22Rv1 (cell line): ENCODE results near the gene DMRTB1.
"Not testable (repeated sequence)": the region's sequence is repeated elsewhere in the genome, so short reads cannot be mapped to it uniquely, and the experiment has no call there.

ENCODE experiments used
- H3K27ac ChIP-seq: fragments of 450-650 bp; 2 replicates; pipeline ENCODE4 v1.5.1; 2017
- ZFX ChIP-seq: fragments of 450-650 bp; IDR thresholded peaks from 2 replicates; pipeline ENCODE4 v1.6.1; 2017; ENCODE audit warnings: antibody characterized with exemption, borderline replicate concordance
- TF ChIP-seq, protein P1 (sequence below): fragments of 450-650 bp; IDR thresholded peaks from 2 replicates; pipeline ENCODE4 v1.5.1; 2017; ENCODE audit warnings: mild to moderate bottlenecking

Gene DMRTB1

DNA sequence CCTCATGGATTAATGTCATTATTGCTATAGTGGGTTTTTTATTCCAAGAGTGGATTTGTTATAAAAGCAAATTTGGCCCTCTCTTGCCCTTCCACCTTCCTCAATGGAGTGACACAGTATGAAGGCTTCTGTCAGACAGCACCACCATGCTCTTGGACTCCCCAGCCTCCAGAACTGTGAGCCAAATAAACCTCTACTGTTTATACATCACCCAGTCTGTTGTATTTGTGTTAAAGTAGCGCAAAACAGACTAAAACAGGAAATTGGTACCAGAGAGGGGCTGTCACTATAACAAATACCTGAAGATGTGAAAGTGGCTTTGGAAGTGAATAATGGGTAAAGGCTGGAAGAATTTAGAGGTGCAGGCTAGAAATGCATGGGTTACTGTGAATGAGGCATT, 38.0 kb upstream of the DMRTB1 start:
- TF ChIP-seq, protein P1, sequence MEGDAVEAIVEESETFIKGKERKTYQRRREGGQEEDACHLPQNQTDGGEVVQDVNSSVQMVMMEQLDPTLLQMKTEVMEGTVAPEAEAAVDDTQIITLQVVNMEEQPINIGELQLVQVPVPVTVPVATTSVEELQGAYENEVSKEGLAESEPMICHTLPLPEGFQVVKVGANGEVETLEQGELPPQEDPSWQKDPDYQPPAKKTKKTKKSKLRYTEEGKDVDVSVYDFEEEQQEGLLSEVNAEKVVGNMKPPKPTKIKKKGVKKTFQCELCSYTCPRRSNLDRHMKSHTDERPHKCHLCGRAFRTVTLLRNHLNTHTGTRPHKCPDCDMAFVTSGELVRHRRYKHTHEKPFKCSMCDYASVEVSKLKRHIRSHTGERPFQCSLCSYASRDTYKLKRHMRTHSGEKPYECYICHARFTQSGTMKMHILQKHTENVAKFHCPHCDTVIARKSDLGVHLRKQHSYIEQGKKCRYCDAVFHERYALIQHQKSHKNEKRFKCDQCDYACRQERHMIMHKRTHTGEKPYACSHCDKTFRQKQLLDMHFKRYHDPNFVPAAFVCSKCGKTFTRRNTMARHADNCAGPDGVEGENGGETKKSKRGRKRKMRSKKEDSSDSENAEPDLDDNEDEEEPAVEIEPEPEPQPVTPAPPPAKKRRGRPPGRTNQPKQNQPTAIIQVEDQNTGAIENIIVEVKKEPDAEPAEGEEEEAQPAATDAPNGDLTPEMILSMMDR = no peak
- TF ChIP-seq ZFX = no peak
- H3K27ac ChIP-seq = no peak overlapping the region

GRCh38 chr1:53430261-53430660, 28.9 kb upstream of the DMRTB1 start:
- no peak overlapping the region for H3K27ac ChIP-seq
- TF ChIP-seq, protein P1 = no peak
- no peak for TF ChIP-seq ZFX

DNA sequence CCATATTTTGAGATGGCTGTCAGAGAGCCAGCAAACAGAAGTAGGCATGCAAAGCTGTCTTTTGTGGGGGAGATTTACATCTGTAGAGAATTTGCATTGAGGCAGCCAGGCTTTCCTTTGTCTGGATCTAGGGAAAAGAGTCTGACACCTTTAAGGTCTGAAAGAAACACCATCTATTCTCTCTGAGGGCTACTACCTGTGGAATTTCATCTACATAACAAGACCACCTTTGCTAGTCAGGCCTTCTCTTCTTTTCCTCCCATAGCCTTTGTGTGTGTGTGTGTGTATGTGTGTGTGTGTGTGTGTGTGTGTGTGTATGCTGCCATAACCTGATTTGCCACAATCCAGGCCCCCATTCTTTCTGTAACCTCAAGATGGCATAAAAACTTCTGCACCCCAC, 28.4 kb upstream of the DMRTB1 start:
- H3K27ac ChIP-seq = no peak overlapping the region
- TF ChIP-seq, protein P1 = no peak
- no peak for TF ChIP-seq ZFX

- no peak overlapping the region for H3K27ac ChIP-seq
These were observed 28.0 kb upstream of the DMRTB1 start for GRCh38 chr1:53431244-53431643.

DNA sequence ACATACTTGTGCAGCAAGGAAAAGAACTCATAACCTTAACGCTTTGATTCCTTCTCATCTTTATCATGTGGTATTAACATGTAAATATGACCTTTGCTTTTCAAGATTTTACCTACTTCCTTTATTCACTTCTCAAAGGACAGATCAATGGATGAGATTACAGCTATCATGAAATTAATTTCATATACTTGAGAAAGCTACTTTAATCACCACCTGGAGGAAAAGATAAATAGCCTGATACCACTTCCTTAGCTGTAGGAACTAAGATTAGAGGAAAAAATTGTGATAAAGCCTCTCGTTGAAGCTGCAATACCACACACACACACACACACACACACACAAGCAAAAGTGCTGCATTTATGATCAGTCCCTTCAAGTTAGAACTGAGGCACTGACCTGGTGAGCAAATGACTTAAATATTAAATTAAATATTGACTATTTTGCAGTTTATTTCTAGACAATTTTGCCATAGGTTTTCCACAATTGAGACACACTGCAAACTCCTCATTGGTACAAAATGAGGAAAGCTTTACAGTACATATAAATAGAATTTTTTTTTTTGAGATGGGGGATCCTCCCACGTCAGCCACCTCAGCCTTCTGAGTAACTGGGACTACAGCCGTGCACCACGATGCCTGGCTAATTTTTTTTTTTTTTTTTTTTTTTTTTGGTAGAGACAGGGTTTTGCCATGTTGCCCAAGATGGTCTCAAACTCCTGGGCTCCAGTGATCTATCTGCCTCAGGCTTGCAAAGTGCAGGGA, 27.2 kb upstream of the DMRTB1 start:
- no peak overlapping the region for H3K27ac ChIP-seq
- TF ChIP-seq, protein P1 = no peak
- TF ChIP-seq ZFX = no peak

More at GRCh38 chr1:53431244-53431643, 28.0 kb upstream of the DMRTB1 start:
- TF ChIP-seq ZFX = no peak
- TF ChIP-seq, protein P1 = no peak

- TF ChIP-seq ZFX = no peak
- TF ChIP-seq, protein P1 = no peak
- H3K27ac ChIP-seq = no peak overlapping the region
These were observed 26.6 kb upstream of the DMRTB1 start for GRCh38 chr1:53432611-53433010.

DNA sequence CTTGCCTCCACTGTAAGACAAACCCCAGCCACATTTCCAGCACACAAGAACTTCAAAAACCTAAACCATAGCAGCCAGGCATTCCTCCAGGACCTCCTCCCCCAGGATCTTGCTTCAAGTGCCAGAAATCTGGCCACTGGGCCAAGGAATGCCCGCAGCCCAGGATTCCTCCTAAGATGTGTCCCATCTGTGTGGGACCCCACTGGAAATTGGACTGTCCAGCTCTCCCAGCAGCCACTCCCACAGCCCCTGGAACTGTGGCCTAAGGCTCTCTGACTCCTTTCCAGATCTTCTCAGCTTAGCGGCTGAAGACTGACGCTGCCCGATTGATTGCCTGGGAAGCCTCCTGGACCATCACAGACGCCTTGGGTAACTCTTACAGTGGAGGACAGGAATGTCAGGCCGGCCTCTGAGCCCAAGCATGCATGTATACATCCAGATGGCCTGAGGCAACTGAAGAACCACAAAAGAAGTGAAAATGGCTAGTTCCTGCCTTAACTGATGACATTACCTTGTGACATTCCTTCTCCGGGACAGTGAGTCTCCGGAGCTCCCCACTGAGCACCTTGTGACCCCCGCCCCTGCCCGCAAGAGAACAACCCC, 24.7 kb upstream of the DMRTB1 start:
- not testable (repeated sequence) for H3K27ac ChIP-seq
